IPS-18a (cell line): ENCODE results near the gene ELP4.

Experiments used
- H3K27ac ChIP-seq: one replicate; pipeline ENCODE4 v1.5.1; 2013; ENCODE audit warnings: low read length
- H3K27me3 ChIP-seq: one replicate; pipeline ENCODE4 v1.6.1; 2013; ENCODE audit warnings: mild to moderate bottlenecking, low read length; ENCODE audit not compliant: control insufficient read depth, insufficient read depth
- H3K36me3 ChIP-seq: one replicate; pipeline ENCODE4 v1.6.1; 2013; ENCODE audit warnings: low read depth, low read length; ENCODE audit not compliant: control insufficient read depth
- H3K4me1 ChIP-seq: one replicate; pipeline ENCODE4 v1.6.1; 2013; ENCODE audit warnings: low read depth, low read length; ENCODE audit not compliant: control insufficient read depth
- H3K4me3 ChIP-seq: one replicate; pipeline ENCODE4 v1.5.1; 2013; ENCODE audit warnings: low read length
- H3K9ac ChIP-seq: one replicate; pipeline ENCODE4 v1.6.1; 2013; ENCODE audit warnings: mild to moderate bottlenecking, low read length, moderate library complexity
- H3K9me3 ChIP-seq: one replicate; pipeline ENCODE4 v1.6.1; 2013; ENCODE audit warnings: low read depth, low read length; ENCODE audit not compliant: control insufficient read depth

ELP4 gene

GRCh38 chr11:31808721-31809540, 299.4 kb downstream of the ELP4 start:
- H3K27ac ChIP-seq = no peak overlapping the region
- H3K36me3 ChIP-seq = no peaks in the 10 kb centered on the region
- H3K27me3 ChIP-seq = peaks cover 100% of the 10 kb centered on the region
- H3K9ac ChIP-seq = no peak overlapping the region
- peaks cover 43% of the 10 kb centered on the region for H3K4me1 ChIP-seq
- H3K4me3 ChIP-seq = peak overlapping the region; percentile 60
- H3K9me3 ChIP-seq = peaks cover 4% of the 10 kb centered on the region

GRCh38 chr11:31809541-31809856, 299.9 kb downstream of the ELP4 start:
- H3K4me1 ChIP-seq = peaks cover 43% of the 10 kb centered on the region
- H3K27me3 ChIP-seq = peaks cover 100% of the 10 kb centered on the region
- peak overlapping the region; percentile 60 for H3K4me3 ChIP-seq
- H3K27ac ChIP-seq = no peak overlapping the region
- no peak overlapping the region for H3K9ac ChIP-seq
- H3K9me3 ChIP-seq = peaks cover 4% of the 10 kb centered on the region
- H3K36me3 ChIP-seq = no peaks in the 10 kb centered on the region

DNA sequence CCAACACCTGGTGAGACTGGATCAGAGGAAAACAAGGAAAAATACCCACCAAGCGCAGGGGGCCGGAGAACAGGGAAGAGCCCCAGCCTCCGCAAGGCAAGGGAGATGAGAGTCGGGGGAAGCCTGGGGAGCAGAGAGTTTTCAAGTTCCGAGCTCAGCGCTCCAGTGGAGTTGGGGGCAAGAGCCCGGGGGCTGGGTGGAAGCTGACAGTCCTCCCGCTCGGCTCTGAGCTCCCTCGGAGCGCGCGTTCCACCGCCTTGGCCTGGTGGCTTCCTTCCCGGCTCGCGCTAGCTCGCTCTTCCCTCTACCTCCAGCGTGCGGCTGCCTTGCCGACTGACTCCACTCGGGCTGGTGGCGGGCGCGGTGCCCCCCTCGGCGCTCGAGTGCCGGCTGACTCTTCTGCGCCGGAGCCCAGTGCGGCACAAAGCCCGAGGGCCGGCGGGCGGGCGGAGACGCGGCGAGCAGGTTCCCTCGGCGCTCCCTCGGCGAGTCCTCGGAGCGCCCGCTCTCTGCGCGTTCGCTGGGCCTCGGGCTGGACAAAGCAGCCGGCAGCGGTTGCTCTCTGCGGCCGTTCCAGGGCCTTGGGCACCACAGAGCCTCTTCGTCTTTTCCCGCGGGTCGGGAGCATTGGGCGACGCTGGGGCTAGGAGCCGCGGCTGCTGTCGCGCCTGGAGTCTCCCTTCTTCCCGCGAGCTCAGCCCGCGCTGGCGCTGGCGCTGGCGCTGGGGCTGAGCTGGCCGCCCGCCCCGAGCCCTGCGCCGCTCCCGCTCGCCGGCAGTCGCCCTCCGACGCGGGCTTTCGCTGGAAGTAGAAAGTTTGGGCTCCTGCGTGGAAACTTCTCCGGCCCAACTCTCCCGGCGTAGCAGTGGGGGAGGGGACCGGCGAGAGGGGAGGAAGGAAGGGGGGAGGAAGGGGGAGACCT, 300.6 kb downstream of the ELP4 start:
- no peak overlapping the region for H3K27ac ChIP-seq
- no peaks in the 10 kb centered on the region for H3K36me3 ChIP-seq
- peak overlapping the region; percentile 60 for H3K4me3 ChIP-seq
- peaks cover 100% of the 10 kb centered on the region for H3K27me3 ChIP-seq
- peaks cover 4% of the 10 kb centered on the region for H3K9me3 ChIP-seq
- H3K9ac ChIP-seq = no peak overlapping the region
- H3K4me1 ChIP-seq = peaks cover 47% of the 10 kb centered on the region

DNA sequence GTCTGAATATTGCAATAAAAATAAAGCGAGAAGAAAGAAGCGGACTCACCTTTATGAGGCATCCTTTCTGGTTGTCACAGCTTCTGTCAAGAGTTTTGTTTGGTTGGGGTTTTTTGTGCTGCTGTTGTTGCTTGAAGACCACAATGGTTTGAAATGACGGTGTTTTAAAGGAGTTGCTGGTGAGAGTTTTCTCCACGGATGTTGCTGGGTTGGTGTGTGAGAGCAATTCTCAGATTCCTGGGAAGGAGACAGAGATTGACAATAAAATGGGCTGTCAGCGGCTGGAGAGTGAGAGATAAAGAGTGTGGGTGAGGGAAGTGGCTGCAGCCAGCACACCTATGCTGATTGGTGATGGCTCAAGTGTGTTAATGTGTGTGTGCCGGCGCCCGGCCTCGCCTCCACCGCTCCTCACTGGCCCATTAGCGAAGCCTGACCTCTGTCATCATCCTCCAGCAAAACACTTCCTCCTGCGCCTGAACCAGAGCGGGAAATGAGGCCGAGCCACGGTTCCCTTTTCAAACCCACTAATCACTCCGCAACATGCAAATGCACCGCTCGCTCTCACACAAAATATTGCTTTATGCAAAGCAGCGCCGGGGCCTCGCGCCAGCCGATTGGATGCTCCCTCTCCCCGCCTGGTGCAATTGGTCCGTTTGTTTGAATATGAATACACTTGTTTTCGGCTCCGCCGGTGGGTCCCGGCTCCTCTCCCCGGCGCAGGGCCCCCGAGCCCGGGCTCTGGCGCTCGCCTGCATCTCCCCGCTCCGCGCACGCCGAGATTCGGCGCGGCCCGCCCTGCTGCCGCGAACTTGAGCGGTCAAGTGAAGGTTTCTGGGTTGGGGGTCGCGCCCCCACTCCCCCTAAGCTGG, 301.4 kb downstream of the ELP4 start, which contains the start of gene PAX6:
Gene PAX6, minus strand, starts transcription at position 544 of the 869 bp plus-strand sequence. CDS start 4,911 bp downstream, outside the sequence.
- H3K27me3 ChIP-seq = peaks cover 100% of the 10 kb centered on the region

DNA sequence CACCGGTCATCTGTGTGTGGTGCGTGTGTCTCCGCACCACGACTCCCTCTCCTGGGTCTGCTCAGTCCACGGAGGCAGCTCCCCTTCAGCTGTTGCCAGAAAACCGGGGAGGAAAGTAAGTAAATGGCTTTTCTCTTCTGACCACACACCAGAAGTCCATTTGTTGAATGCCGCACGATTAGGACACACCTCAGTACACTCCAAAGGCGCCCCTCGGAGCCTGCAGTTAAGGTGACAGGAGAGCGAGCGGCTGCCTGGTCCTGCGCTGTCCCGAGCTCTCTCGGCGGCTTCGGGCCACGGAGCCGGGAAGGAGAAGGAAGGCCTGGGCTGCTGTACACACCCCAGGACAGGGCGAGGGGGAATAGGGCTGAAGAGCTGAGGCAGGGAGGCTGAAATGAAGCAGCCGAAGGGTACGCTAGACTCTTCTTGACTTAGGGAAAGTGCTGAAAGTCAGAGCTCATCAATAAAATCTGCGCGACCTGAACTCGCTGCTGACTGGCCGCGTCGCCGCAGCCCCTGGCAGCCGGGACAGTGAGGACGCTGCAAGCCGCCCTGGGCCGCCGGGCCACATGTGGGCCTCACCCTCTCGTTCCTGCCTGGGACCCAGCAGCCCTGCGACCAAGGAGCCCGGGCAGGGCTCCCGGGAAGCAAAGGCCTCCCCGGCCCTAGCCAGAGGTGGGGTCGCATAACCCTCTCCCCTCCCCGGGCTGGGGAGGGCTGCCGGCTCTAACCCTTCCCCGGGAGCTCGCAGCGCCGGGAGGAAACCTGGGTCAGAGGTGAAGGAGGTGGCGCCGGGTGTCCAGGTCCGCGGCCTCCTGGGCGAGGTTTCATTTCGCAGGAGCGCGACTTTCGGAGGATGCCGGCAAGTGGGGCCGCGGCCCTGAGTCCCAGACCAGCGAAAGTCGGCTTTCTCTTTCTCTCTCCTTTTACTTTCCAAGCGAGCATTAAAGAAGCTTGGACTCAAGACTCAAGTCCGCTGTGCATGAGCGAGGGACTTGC, 303.1 kb downstream of the ELP4 start:
- Histone ChIP-seq H3K27me3 (peaks cover 100% of the 10 kb centered on the region), H3K9me3 (no peaks in the 10 kb centered on the region), H3K4me3 (peak overlapping the region; percentile 53)

More for the DNA sequence above, 301.4 kb downstream of the ELP4 start, which contains the start of gene PAX6:
- Histone ChIP-seq H3K9ac (no peak within 1 kb of the TSS), H3K9me3 (peaks cover 4% of the 10 kb centered on the region), H3K4me1 (peaks cover 48% of the 10 kb centered on the region), H3K36me3 (no peaks in the 10 kb centered on the region), H3K4me3 (peak within 1 kb of the TSS; percentile 60), H3K27ac (no peak within 1 kb of the TSS)

DNA sequence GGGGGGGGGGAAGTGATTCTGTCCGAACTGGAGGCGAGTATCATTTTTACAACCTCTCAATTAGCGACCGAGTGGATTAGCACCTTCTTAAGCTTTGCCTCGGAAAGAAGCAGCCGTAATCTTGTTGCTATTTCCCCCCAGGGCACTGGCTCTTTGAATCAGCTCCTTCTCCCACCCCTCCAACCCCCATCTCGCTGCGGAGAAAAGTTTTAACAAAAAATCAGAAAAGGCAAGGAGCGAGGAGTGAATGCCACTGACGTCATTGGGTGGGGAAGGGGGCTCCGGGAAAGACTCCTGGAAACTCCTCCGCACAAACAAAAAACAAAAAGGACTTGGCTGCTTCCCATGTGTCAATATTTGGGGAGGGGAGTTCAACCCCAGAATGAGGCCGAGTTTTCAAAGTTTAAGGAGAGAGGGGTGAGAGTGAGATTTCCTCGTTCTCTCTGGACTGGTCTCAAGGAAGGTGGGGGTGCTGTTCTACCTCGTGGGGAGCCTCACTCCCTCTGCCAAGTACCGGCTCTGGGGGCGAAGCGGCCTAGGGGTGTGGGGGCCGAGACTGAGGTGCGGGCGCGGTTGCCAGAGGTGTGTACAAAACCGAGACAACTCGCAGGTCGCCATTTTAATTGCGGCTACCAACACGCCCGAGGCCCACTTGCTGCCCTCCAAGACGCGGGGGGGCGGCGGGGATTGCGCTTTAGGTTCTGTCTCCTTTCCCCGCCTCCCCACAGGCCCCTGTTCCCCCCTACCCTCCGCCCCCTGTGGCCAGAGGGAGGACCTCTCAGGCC, 304.0 kb downstream of the ELP4 start:
- Histone ChIP-seq H3K36me3 (no peaks in the 10 kb centered on the region), H3K9ac (no peak overlapping the region), H3K4me1 (peaks cover 43% of the 10 kb centered on the region), H3K27ac (no peak overlapping the region), H3K4me3 (peak overlapping the region; percentile 53), H3K9me3 (no peaks in the 10 kb centered on the region), H3K27me3 (peaks cover 100% of the 10 kb centered on the region)

More for the DNA sequence above, 303.1 kb downstream of the ELP4 start:
- Histone ChIP-seq H3K9ac (no peak overlapping the region), H3K36me3 (no peaks in the 10 kb centered on the region), H3K27ac (no peak overlapping the region), H3K4me1 (peaks cover 50% of the 10 kb centered on the region)

DNA sequence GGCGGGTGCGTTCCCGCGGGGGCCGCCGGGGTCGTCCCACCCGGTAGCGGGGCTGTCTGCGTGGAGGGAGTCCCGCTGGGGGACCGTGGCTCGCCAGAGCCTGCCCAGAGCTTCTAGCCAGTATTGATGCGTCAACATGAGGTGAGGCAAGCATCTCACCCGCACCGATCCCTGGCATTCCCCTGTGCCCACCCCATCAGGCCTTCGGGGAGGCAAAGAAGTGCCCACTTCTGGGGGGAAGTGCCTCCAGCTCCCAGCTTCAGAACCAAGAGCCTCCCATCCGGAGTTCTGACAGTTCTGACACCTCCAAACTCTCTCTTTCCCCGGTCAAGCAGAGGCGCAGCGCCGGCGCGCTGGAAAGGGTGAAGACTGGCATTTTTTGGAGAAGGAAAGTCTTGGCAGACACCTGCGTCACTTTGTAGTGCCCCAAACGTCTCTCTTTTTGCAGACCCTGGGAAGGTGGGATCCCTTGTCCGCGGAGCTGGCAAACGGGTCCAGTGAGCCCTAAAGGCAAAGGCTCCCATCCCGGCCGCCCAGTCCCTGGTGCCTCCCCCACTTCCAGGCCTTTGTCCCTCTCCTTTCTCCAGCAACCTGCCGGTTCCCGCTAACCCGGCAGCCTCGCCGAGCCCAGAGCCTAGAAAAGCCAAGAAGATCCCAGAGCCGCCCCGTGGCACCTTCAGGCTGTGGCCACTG, 304.8 kb downstream of the ELP4 start:
- Histone ChIP-seq H3K27ac (no peak overlapping the region), H3K4me1 (peaks cover 36% of the 10 kb centered on the region), H3K4me3 (peak overlapping the region; percentile 53), H3K9me3 (no peaks in the 10 kb centered on the region), H3K36me3 (no peaks in the 10 kb centered on the region), H3K27me3 (peaks cover 100% of the 10 kb centered on the region), H3K9ac (no peak overlapping the region)

GRCh38 chr11:31815711-31816467, 306.3 kb downstream of the ELP4 start:
- Histone ChIP-seq H3K4me1 (peaks cover 31% of the 10 kb centered on the region), H3K27me3 (peaks cover 100% of the 10 kb centered on the region), H3K4me3 (peak overlapping the region; percentile 27), H3K9ac (no peak overlapping the region), H3K9me3 (no peaks in the 10 kb centered on the region), H3K36me3 (no peaks in the 10 kb centered on the region), H3K27ac (no peak overlapping the region)

DNA sequence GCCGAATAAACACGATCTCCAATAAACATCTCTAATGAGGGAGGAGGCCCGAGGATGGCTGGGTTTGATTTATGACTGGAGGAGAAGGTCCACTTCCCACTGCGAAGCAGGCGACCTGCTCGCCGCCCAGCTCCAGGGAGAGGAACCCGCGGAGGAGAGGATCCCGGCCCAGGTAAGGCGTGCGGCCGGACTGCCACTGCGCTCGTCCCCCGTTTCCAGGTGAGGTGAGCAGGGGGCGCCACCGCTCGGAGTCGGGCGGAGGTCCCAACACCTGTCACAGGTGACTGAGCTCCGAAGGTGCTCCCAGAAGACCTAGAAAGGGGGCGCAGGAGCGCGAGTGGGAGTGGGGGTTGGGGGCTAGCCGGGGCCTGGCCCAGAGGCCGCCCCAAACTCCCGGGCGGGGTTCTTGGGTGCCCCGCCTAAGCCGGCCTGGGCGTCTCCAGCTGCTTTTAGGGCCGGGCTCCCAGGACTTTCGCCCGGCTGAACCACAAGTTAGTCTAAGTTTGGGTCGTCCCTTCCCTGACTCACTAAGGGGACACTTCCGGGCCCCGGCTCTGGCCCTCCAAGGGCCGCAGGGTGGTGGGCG, 307.0 kb downstream of the ELP4 start:
- Histone ChIP-seq H3K9me3 (no peaks in the 10 kb centered on the region), H3K36me3 (no peaks in the 10 kb centered on the region), H3K27ac (no peak overlapping the region), H3K4me3 (no peak overlapping the region), H3K9ac (no peak overlapping the region), H3K27me3 (peaks cover 100% of the 10 kb centered on the region), H3K4me1 (peaks cover 37% of the 10 kb centered on the region)
